Measurements from ENCODE around the gene CDK14.

The CDK14 gene

GRCh38 chr7:91135703-91136430 is 539.7 kb downstream of the CDK14 start:
- TF ChIP-seq CTCF (IDR thresholded peaks at IDR 0.05; ENCODE audit: unreplicated experiment in 3 of 3): no peak
- Mint-ChIP-seq H3K36me3 (ENCODE audit: low read depth) (peaks cover 11% of the 10 kb centered on the region), H3K4me3 (no peak overlapping the region), H3K27ac (peak overlapping the region; percentile 24 to 82 (median 74)), H3K4me1 (peaks cover 25% of the 10 kb centered on the region), H3K9me3 (no peaks in the 10 kb centered on the region), H3K27me3 (ENCODE audit: low read depth) (no peaks in the 10 kb centered on the region)

GRCh38 chr7:91137153-91137787 is 541.1 kb downstream of the CDK14 start:
- H3K4me1 Mint-ChIP-seq: peaks cover 29% of the 10 kb centered on the region
- H3K36me3 Mint-ChIP-seq (ENCODE audit: low read depth): peaks cover 3% of the 10 kb centered on the region
- H3K27ac Mint-ChIP-seq: peak overlapping the region; percentile 78 to 93 (median 92)
- TF ChIP-seq CTCF (IDR thresholded peaks at IDR 0.05; ENCODE audit: unreplicated experiment in 3 of 3): no peak
- H3K9me3 Mint-ChIP-seq: no peaks in the 10 kb centered on the region
- no peak overlapping the region for H3K4me3 Mint-ChIP-seq
- no peaks in the 10 kb centered on the region for H3K27me3 Mint-ChIP-seq (ENCODE audit: low read depth)

- H3K27me3 Mint-ChIP-seq (ENCODE audit: low read depth): no peaks in the 10 kb centered on the region
- no peak for TF ChIP-seq CTCF (IDR thresholded peaks at IDR 0.05; ENCODE audit: unreplicated experiment in 3 of 3)
- no peaks in the 10 kb centered on the region for H3K9me3 Mint-ChIP-seq
- no peaks in the 10 kb centered on the region for H3K36me3 Mint-ChIP-seq (ENCODE audit: low read depth)
- no peak overlapping the region for H3K4me3 Mint-ChIP-seq
- H3K4me1 Mint-ChIP-seq: peaks cover 29% of the 10 kb centered on the region
- H3K27ac Mint-ChIP-seq: peak overlapping the region; percentile 78 to 93 (median 92)
These were observed 541.8 kb downstream of the CDK14 start for GRCh38 chr7:91137788-91138368.

- Mint-ChIP-seq H3K9me3 (no peaks in the 10 kb centered on the region), H3K4me1 (peaks cover 29% of the 10 kb centered on the region), H3K4me3 (no peak overlapping the region), H3K27ac (peak overlapping the region; percentile 67 to 89 (median 71)), H3K27me3 (ENCODE audit: low read depth) (no peaks in the 10 kb centered on the region), H3K36me3 (ENCODE audit: low read depth) (no peaks in the 10 kb centered on the region)
- no peak for TF ChIP-seq CTCF (IDR thresholded peaks at IDR 0.05; ENCODE audit: unreplicated experiment in 3 of 3)
These were observed 544.2 kb downstream of the CDK14 start for GRCh38 chr7:91140286-91140685.

- H3K4me1 Mint-ChIP-seq: peaks cover 25% of the 10 kb centered on the region
- no peaks in the 10 kb centered on the region for H3K36me3 Mint-ChIP-seq (ENCODE audit: low read depth)
- no peak overlapping the region for H3K4me3 Mint-ChIP-seq
- TF ChIP-seq CTCF (IDR thresholded peaks at IDR 0.05; ENCODE audit: unreplicated experiment in 3 of 3): no peak
- H3K9me3 Mint-ChIP-seq: no peaks in the 10 kb centered on the region
- peak overlapping the region; percentile 67 to 89 (median 71) for H3K27ac Mint-ChIP-seq
- H3K27me3 Mint-ChIP-seq (ENCODE audit: low read depth): no peaks in the 10 kb centered on the region
These were observed 544.9 kb downstream of the CDK14 start for GRCh38 chr7:91140982-91141381.

Measured in nephron (organoid).